SW 1271 (cell line): ENCODE measurements around the gene PCOLCE2.
"Not testable (repeated sequence)": the region's sequence is repeated elsewhere in the genome, so short reads cannot be mapped to it uniquely, and the experiment has no call there.

Experiments
- DNase-seq, 2 experiments: peaks; one replicate each; lab custom pipeline; 2025; lab: John Stamatoyannopoulos, UW

The PCOLCE2 gene

GRCh38 chr3:142898346-142899213 is 9.7 kb upstream of the PCOLCE2 start:
- no peak for DNase-seq

DNA sequence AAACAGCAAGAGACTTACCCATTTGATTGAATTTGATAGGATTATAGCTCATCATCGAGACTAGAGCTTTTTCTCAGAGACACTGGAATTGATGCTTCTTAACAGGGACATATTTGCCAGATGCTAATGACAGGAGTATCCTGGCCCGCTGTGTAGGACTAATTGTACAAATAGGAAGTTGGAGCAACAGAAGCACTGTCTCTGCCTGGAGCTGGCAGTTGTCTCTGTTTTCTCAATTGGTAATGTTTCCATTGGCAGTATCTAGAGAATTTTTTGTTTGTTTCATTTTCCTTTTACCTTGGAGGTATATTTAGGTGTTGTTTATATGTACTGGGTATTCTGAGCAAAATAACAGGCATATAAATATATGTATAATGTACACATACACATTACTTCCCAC is 8.9 kb upstream of the PCOLCE2 start:
- DNase-seq, result no peak

DNA sequence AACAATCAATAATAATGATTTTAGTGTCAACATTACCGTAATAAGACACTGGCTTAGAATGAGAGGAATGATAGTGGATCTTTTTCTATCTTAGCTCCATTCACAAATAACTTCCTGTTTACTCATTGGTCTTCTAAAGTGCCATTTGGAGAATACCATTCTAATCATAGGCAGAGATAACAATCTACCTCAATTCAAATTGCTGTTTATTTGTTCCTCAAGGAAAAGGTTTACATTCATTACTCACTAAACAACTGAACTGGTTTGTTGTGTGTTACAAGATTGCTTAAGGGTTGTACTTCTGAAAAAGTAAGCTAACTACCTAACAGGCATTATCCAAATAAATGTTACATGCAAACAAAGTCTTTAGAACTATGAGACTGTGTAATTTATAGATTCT is 8.1 kb upstream of the PCOLCE2 start:
- DNase-seq, result no peak

- DNase-seq, result peak; percentile 35 to 41
These were observed 7.4 kb upstream of the PCOLCE2 start for GRCh38 chr3:142896201-142896755.

- DNase-seq, result no peak
These were observed 5.6 kb upstream of the PCOLCE2 start for GRCh38 chr3:142894493-142894892.

DNA sequence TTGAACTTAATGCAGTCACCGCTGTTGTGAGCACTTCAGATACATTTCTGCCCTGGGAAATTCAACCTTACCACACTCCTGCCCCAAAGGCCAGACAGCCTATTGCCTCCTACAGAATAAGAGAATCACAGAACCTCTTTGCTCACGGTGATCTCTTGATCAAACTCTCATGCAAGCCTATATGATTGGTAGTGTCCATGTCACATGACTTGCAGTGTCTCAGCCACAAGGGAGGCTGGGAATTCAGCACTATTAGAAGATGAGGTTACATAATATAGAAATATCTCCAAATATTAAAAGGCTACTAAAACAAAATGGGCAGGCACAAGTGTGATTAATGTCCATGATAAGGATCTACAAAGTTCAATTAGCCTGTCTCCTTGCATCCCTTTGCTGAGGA is 3.8 kb upstream of the PCOLCE2 start:
- DNase-seq, result no peak

GRCh38 chr3:142890592-142890991 is 1.7 kb upstream of the PCOLCE2 start:
- no peak for DNase-seq

DNA sequence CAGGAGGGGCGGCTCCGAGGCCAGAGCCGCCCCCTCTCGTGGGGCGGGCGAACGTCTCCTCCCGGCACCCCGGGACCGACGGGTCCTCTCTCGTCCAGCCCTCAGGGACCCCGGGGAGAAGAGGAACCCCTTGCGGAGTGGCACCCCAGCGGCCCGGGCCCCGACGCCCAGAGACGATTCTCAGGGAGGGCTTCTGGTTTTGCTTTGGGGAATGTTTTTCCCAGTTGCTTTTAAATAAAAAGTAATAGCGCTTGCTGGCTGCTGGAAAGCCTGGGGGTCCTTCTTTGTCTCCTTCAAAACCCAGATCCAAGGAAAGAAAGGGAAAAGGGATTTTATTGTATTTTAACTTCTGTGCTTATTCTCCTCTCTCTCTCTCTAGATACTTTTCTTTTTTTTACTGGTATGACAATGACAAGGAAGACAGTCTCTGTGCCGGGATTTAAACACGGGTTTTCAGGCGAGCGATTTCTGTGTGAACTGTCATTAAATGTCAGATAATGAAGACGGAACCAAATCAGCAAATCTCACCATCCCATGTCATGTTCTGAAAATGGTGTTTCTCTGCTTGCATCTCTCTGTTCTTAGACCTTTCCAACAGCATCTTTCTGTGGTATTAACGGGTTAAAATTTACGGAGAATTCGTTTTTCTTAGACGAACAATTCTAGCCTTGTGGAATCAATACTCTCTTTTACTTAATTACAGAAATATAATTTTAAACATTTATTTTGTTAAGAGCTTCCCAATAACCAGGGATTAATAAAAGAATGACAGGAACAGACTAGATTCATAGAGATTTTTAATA is 530 bp upstream of the PCOLCE2 start:
- DNase-seq, result no peak

- DNase-seq, result peak; percentile 38 to 76
These were observed 793 bp downstream of the PCOLCE2 start for GRCh38 chr3:142888099-142888480.

- no peak for DNase-seq
These were observed 1.9 kb downstream of the PCOLCE2 start for GRCh38 chr3:142886940-142887339.

GRCh38 chr3:142886021-142886420 is 2.9 kb downstream of the PCOLCE2 start:
- DNase-seq, result no peak

DNA sequence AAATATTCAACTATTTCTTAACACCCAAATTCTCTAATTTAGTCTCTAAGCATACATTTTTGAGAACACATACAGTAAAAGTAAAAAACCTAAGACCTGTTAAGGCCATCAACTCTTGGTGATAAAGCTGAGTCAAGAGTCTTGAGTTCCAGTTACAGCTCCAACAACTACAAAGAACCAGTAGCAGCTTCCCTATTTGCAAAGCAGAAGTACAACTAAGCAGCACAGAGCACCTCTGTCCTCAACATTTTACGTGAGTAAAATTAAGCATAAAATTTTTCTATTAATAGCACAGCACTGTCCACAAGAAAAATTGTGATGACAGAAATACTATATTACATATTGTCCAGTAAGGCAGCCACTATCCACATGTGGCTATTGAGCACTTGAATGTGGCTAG is 4.4 kb downstream of the PCOLCE2 start:
- DNase-seq, result no peak

- DNase-seq, result not testable (repeated sequence)
These were observed 5.3 kb downstream of the PCOLCE2 start for GRCh38 chr3:142883534-142883933.

GRCh38 chr3:142881445-142882224 is 7.2 kb downstream of the PCOLCE2 start:
- DNase-seq, result no peak

DNA sequence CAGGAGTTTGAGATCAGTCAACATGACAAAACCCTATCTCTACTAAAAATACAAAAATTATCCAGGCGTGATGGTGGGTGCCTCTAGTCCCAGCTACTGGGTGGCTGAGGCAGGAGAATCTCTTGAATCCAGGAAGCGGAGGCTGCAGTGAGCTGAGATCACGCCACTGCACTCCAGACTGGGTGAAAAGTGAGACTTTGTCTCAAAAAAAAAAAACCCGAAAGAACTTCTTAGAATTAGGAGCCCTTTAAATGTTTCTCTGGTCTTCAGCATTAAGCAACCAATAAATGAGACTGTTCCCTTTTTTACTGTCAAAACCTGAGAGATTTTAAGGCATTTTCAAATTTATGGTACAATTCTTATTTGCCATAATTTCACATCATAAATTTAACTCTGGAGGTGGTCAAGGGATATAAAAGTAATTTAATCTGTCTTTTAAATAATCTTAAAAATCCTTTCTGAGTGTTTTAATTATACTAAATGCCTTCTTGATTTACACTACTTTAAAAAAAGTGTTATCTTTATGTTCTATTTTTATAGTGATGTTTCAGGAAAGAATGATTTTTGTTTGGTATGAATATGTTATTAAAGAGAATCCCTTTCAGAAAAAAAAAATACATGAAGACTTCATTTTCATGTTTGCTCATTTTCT is 10.1 kb downstream of the PCOLCE2 start:
- DNase-seq, result no peak

GRCh38 chr3:142876417-142876816 is 12.5 kb downstream of the PCOLCE2 start:
- no peak for DNase-seq

DNA sequence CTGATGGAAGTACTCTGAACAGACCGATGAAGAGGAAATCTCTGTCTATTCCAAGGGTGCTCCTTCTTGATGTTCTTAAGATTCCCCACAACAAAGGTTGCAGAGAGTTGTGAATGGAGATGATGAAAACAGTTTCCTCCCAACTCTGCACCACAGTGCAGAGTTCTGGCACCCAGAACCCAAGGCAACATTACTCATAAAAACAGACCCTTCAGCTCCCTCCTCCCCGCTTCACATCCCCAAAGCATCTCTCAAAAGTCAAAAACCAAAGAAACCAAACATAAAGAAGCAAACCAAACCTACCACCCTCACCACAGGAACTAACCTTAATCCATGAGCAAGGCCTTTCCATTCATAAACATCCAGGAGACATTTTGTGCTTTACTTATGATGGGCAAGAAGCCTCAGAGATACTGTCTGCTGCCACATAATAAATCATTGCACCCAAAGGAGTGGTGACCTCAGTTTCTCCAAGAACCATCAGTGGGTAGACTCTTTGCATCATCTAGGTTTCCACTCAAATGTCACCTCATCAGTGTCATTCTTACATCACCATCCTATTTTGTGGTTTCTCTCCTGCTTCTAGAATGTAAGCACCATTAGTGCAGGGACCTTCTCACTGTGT is 13.2 kb downstream of the PCOLCE2 start:
- DNase-seq, result no peak

DNA sequence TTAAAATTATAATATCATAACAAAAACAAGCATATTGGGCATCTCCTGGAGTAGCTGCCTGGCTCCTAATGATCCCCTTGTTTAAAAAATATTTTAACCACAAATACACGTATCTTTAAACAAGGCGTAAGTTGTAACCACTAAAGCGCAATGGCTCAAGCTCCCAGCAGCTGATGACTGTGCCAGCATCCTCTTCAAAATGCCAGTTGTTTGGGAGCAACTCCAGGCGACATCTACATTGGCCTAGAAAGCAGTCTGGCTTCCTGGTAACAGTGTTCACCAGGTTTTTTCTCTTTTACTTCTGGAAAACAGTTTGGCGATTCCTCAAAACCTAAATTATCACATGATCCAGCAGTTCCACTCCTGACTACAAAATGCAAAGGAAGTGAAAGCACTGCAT is 13.8 kb downstream of the PCOLCE2 start:
- no peak for DNase-seq

GRCh38 chr3:142868382-142868781 is 20.5 kb downstream of the PCOLCE2 start:
- not testable (repeated sequence) for DNase-seq

- no peak for DNase-seq
These were observed 21.8 kb downstream of the PCOLCE2 start for GRCh38 chr3:142866841-142867631.
